ENCODE measurements around the gene UBQLN1.

DNA sequence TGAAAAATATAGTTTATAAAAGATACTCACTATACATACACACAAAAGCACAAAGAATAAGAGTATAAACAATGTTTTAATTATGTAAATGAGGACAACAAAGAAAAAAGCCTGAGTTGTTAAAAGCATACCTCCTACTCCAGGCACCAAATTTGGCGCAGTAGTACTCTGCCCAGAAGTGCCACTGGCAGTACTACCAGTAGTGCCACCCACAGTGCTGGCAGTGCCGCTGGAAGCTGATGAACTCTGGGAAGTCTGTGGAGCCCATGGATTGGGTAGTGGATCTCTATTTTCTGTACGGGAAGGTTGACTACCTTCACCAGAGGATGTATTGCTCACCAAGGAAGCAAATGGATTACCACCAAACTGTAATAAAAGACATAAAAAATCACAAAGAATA, 30.2 kb downstream of the UBQLN1 start:
- TF ChIP-seq POLR2A (IDR thresholded peaks at IDR 0.05), result no peak
- no peak for TF ChIP-seq CTCF (IDR thresholded peaks at IDR 0.05)
- no peak for TF ChIP-seq POLR2AphosphoS5 (IDR thresholded peaks at IDR 0.05)
